Esophagus squamous epithelium (tissue), 4 donors: Measurements from ENCODE around the gene ZNF689.

Experiments
- POLR2A ChIP-seq, 4 donors: fragments of 450-650 bp; IDR thresholded peaks; one replicate each; pipeline ENCODE4 v1.6.1; 2017; ENCODE audit warnings: antibody characterized with exemption in 4 of 4, mild to moderate bottlenecking in 4 of 4, moderate library complexity in 3 of 4
- TF ChIP-seq, protein P1 (sequence below), 6 experiments: fragments of 450-650 bp in 4 of 6; fragments of 200-600 bp in 2 of 6; sonication (generic) in 2 of 6; IDR thresholded peaks; one replicate each; pipeline ENCODE4 v1.5.1; 2016 to 2019; ENCODE audit warnings: antibody characterized with exemption in 6 of 6, mild to moderate bottlenecking in 4 of 6, moderate library complexity in 4 of 6

DNA sequence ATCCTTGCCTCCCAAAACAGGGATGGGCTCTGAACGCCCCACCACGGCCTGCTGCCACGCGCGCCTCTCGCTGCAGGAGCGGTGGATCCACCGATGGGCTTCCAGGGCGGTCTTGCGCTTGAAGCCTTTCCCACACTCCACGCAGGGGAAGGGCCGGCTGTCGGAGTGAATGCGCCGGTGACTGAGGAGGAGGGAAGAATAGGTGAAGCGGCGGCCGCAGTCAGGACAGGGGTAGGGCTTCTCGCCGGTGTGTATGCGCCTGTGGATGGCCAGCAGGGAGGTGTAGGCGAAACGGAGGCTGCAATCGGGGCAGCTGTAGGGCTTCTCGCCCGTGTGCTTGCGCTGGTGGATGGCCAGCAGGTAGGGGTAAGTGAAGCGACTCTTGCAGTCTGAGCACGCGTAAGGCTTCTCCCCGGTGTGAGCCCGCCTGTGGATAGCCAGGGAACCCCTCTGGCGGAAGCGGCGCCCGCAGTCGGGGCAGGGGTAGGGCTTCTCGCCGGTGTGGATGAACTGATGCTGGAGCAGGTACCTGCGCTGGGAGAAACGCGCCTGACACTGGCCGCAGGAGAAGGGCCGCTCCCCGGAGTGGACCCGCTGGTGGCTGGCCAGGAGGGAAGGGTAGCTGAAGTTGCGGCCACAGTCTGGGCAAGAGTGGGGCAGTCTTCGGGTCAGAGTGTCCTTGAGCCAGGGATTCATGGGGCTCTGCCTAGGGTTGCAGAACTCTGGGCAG, 27.4 kb downstream of the ZNF689 start:
- TF ChIP-seq, protein P1, sequence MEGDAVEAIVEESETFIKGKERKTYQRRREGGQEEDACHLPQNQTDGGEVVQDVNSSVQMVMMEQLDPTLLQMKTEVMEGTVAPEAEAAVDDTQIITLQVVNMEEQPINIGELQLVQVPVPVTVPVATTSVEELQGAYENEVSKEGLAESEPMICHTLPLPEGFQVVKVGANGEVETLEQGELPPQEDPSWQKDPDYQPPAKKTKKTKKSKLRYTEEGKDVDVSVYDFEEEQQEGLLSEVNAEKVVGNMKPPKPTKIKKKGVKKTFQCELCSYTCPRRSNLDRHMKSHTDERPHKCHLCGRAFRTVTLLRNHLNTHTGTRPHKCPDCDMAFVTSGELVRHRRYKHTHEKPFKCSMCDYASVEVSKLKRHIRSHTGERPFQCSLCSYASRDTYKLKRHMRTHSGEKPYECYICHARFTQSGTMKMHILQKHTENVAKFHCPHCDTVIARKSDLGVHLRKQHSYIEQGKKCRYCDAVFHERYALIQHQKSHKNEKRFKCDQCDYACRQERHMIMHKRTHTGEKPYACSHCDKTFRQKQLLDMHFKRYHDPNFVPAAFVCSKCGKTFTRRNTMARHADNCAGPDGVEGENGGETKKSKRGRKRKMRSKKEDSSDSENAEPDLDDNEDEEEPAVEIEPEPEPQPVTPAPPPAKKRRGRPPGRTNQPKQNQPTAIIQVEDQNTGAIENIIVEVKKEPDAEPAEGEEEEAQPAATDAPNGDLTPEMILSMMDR (IDR thresholded peaks at IDR 0.05) = no peak
- no peak for TF ChIP-seq POLR2A (IDR thresholded peaks at IDR 0.05)
